ENCODE data around the gene ACOX3.

ACOX3 gene

GRCh38 chr4:8465615-8466611, 25.4 kb upstream of the ACOX3 start:
- DNase-seq: no peak

GRCh38 chr4:8464381-8464780, 23.9 kb upstream of the ACOX3 start:
- DNase-seq: no peak

GRCh38 chr4:8463811-8464210, 23.3 kb upstream of the ACOX3 start:
- no peak for DNase-seq

- no peak for DNase-seq
These were observed 21.1 kb upstream of the ACOX3 start for GRCh38 chr4:8461616-8462015.

GRCh38 chr4:8461086-8461485, 20.6 kb upstream of the ACOX3 start:
- DNase-seq: no peak

GRCh38 chr4:8459867-8460445, 19.4 kb upstream of the ACOX3 start:
- DNase-seq: no peak

GRCh38 chr4:8457646-8458252, 17.2 kb upstream of the ACOX3 start:
- no peak for DNase-seq

- no peak for DNase-seq
These were observed 13.4 kb upstream of the ACOX3 start for GRCh38 chr4:8453957-8454356.

GRCh38 chr4:8451440-8452182, 11.1 kb upstream of the ACOX3 start:
- DNase-seq: no peak

GRCh38 chr4:8446122-8446521, 5.6 kb upstream of the ACOX3 start:
- DNase-seq: no peak

GRCh38 chr4:8443801-8444200, 3.3 kb upstream of the ACOX3 start:
- DNase-seq: no peak

GRCh38 chr4:8442596-8443358, 2.3 kb upstream of the ACOX3 start:
- no peak for DNase-seq

GRCh38 chr4:8441499-8442091, 1.1 kb upstream of the ACOX3 start:
- no peak for DNase-seq

- peak; percentile 38 for DNase-seq
These were observed 520 bp downstream of the ACOX3 start for GRCh38 chr4:8439914-8440491.

GRCh38 chr4:8439168-8439567, 1.4 kb downstream of the ACOX3 start:
- no peak for DNase-seq

GRCh38 chr4:8438743-8439142, 1.8 kb downstream of the ACOX3 start:
- DNase-seq: no peak

- no peak for DNase-seq
These were observed 3.2 kb downstream of the ACOX3 start for GRCh38 chr4:8437281-8437680.

GRCh38 chr4:8435656-8436121, 4.8 kb downstream of the ACOX3 start:
- DNase-seq: no peak

GRCh38 chr4:8434251-8435073, 6.1 kb downstream of the ACOX3 start:
- DNase-seq: no peak

- DNase-seq: no peak
These were observed 7.4 kb downstream of the ACOX3 start for GRCh38 chr4:8433136-8433535.

- DNase-seq: no peak
These were observed 9.0 kb downstream of the ACOX3 start for GRCh38 chr4:8431553-8431952.
